HCT116 (cell line): Measurements from ENCODE around the gene LPAR3.

Experiments
- ELF1 ChIP-seq: IDR thresholded peaks from 2 replicates; pipeline ENCODE4 v1.6.1; 2012; ENCODE audit warnings: low read depth, borderline replicate concordance
- EZH2 ChIP-seq: fragments of 200-600 bp; sonication (generic); IDR thresholded peaks from 2 replicates; pipeline ENCODE4 v1.6.1; 2017; ENCODE audit warnings: antibody characterized with exemption, mixed run types
- EZH2phosphoT487 ChIP-seq: fragments of 200-600 bp; IDR thresholded peaks from 2 replicates; pipeline ENCODE4 v1.6.1; 2018; ENCODE audit warnings: antibody characterized with exemption, borderline replicate concordance
- POLR2A ChIP-seq: IDR thresholded peaks from 2 replicates; pipeline ENCODE4 v1.7.0; 2011; ENCODE audit warnings: borderline replicate concordance; ENCODE audit not compliant: insufficient read depth, insufficient read length; ENCODE audit errors: extremely low read depth
- POLR2AphosphoS5 ChIP-seq: IDR thresholded peaks from 2 replicates; pipeline ENCODE4 v1.6.1; 2011; ENCODE audit warnings: mild to moderate bottlenecking, low read depth, low read length, moderate library complexity
- RAD21 ChIP-seq: IDR thresholded peaks from 2 replicates; pipeline ENCODE4 v1.6.1; 2012; ENCODE audit warnings: low read depth, mild to moderate bottlenecking
- REST ChIP-seq: IDR thresholded peaks from 2 replicates; pipeline ENCODE4 v1.6.1; 2012; ENCODE audit warnings: low read depth
- ZFX ChIP-seq: fragments of 450-650 bp; IDR thresholded peaks from 2 replicates; pipeline ENCODE4 v1.6.1; 2017
- TF ChIP-seq, protein P1 (sequence below), 3 experiments: fragments of 200-600 bp in 1 of 3; sonication (generic) in 1 of 3; IDR thresholded peaks in 2 of 3; conservative IDR thresholded peaks in 1 of 3; 2 replicates each; pipeline ENCODE4 v1.5.1; 2012 to 2017; ENCODE audit warnings: low read depth in 2 of 3, low read length in 2 of 3, antibody characterized with exemption in 1 of 3, borderline replicate concordance in 1 of 3, control low read depth in 1 of 3, mild to moderate bottlenecking in 1 of 3, mixed read lengths in 1 of 3, mixed run types in 1 of 3, moderate library complexity in 1 of 3; ENCODE audit not compliant: insufficient read depth in 1 of 3
- TF ChIP-seq, protein P2 (sequence below): IDR thresholded peaks from 2 replicates; pipeline ENCODE4 v1.6.1; 2012

- TF ChIP-seq EZH2, result no peak
- TF ChIP-seq EZH2phosphoT487, result no peak
- TF ChIP-seq, protein P1, sequence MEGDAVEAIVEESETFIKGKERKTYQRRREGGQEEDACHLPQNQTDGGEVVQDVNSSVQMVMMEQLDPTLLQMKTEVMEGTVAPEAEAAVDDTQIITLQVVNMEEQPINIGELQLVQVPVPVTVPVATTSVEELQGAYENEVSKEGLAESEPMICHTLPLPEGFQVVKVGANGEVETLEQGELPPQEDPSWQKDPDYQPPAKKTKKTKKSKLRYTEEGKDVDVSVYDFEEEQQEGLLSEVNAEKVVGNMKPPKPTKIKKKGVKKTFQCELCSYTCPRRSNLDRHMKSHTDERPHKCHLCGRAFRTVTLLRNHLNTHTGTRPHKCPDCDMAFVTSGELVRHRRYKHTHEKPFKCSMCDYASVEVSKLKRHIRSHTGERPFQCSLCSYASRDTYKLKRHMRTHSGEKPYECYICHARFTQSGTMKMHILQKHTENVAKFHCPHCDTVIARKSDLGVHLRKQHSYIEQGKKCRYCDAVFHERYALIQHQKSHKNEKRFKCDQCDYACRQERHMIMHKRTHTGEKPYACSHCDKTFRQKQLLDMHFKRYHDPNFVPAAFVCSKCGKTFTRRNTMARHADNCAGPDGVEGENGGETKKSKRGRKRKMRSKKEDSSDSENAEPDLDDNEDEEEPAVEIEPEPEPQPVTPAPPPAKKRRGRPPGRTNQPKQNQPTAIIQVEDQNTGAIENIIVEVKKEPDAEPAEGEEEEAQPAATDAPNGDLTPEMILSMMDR (IDR thresholded peaks at IDR 0.05 in 2 of 3, conservative IDR thresholded peaks at IDR 0.05 in 1 of 3; ENCODE audit: borderline replicate concordance in 1 of 3, insufficient read depth in 1 of 3, low read depth in 2 of 3, low read length in 2 of 3), result no peak
- TF ChIP-seq, protein P2, sequence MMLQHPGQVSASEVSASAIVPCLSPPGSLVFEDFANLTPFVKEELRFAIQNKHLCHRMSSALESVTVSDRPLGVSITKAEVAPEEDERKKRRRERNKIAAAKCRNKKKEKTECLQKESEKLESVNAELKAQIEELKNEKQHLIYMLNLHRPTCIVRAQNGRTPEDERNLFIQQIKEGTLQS, result no peak
- TF ChIP-seq ZFX, result no peak
- TF ChIP-seq REST, result no peak
- no peak for TF ChIP-seq POLR2AphosphoS5
- no peak for TF ChIP-seq ELF1
- no peak for TF ChIP-seq RAD21
- no peak for TF ChIP-seq POLR2A
Observed at GRCh38 chr1:84833194-84833593, 59.8 kb downstream of the LPAR3 start.
